HG03175 (cell line): ENCODE results near the gene MYCBP2.
"Not testable (repeated sequence)": the region's sequence is repeated elsewhere in the genome, so short reads cannot be mapped to it uniquely, and the experiment has no call there.

ENCODE experiments used
- ATAC-seq: cut with Tn5 transposase; IDR thresholded peaks from one replicate; pipeline ENCODE4 v1.9.1; 2021; ENCODE audit warnings: mild to moderate bottlenecking, moderate library complexity; ENCODE audit not compliant: unreplicated experiment

Gene MYCBP2

GRCh38 chr13:77305266-77305665, 21.6 kb downstream of the MYCBP2 start:
- ATAC-seq = no peak

GRCh38 chr13:77300176-77301037, 26.5 kb downstream of the MYCBP2 start:
- peak; percentile 29 for ATAC-seq

GRCh38 chr13:77299587-77299986, 27.3 kb downstream of the MYCBP2 start:
- no peak for ATAC-seq

GRCh38 chr13:77298426-77298825, 28.5 kb downstream of the MYCBP2 start:
- peak; percentile 77 for ATAC-seq

- ATAC-seq = no peak
These were observed 35.1 kb downstream of the MYCBP2 start for GRCh38 chr13:77291774-77292173.

- no peak for ATAC-seq
These were observed 36.6 kb downstream of the MYCBP2 start for GRCh38 chr13:77290342-77290741.

- ATAC-seq = no peak
These were observed 37.0 kb downstream of the MYCBP2 start for GRCh38 chr13:77289851-77290250.

GRCh38 chr13:77285632-77286031, 41.3 kb downstream of the MYCBP2 start:
- not testable (repeated sequence) for ATAC-seq

GRCh38 chr13:77285098-77285497, 41.8 kb downstream of the MYCBP2 start:
- ATAC-seq = no peak

GRCh38 chr13:77274126-77274525, 52.8 kb downstream of the MYCBP2 start:
- no peak for ATAC-seq

- no peak for ATAC-seq
These were observed 57.8 kb downstream of the MYCBP2 start for GRCh38 chr13:77269141-77269540.

- ATAC-seq = no peak
These were observed 59.5 kb downstream of the MYCBP2 start for GRCh38 chr13:77267362-77267761.

- no peak for ATAC-seq
These were observed 61.6 kb downstream of the MYCBP2 start for GRCh38 chr13:77265336-77265735.

GRCh38 chr13:77262198-77262597, 64.7 kb downstream of the MYCBP2 start:
- no peak for ATAC-seq

GRCh38 chr13:77250975-77251374, 75.9 kb downstream of the MYCBP2 start:
- ATAC-seq = no peak

GRCh38 chr13:77245224-77245623, 81.7 kb downstream of the MYCBP2 start:
- not testable (repeated sequence) for ATAC-seq

- no peak for ATAC-seq
These were observed 87.6 kb downstream of the MYCBP2 start for GRCh38 chr13:77239312-77239711.

- no peak for ATAC-seq
These were observed 91.4 kb downstream of the MYCBP2 start for GRCh38 chr13:77235456-77236022.

- ATAC-seq = no peak
These were observed 93.7 kb downstream of the MYCBP2 start for GRCh38 chr13:77233159-77233558.

- ATAC-seq = no peak
These were observed 96.3 kb downstream of the MYCBP2 start for GRCh38 chr13:77230560-77230959.

- no peak for ATAC-seq
These were observed 100.9 kb downstream of the MYCBP2 start for GRCh38 chr13:77225946-77226345.

- ATAC-seq = no peak
These were observed 104.0 kb downstream of the MYCBP2 start for GRCh38 chr13:77222909-77223308.
